Measurements from ENCODE around the gene TSGA10IP.

The TSGA10IP gene

GRCh38 chr11:65958291-65958690 is 13.0 kb downstream of the TSGA10IP start:
- no peak for TF ChIP-seq CTCF (IDR thresholded peaks at IDR 0.05; ENCODE audit: borderline replicate concordance, insufficient read depth, low read depth, low read length)
- no peak overlapping the region for H3K4me3 ChIP-seq (ENCODE audit: low read depth, low read length)

GRCh38 chr11:65958774-65959420 is 13.6 kb downstream of the TSGA10IP start:
- no peak for TF ChIP-seq CTCF (IDR thresholded peaks at IDR 0.05; ENCODE audit: borderline replicate concordance, insufficient read depth, low read depth, low read length)

GRCh38 chr11:65960824-65961266 is 15.6 kb downstream of the TSGA10IP start:
- H3K4me3 ChIP-seq (ENCODE audit: low read depth, low read length) = peak overlapping the region; percentile 99
- TF ChIP-seq CTCF (IDR thresholded peaks at IDR 0.05; ENCODE audit: borderline replicate concordance, insufficient read depth, low read depth, low read length) = no peak

More at GRCh38 chr11:65958774-65959420, 13.6 kb downstream of the TSGA10IP start:
- H3K4me3 ChIP-seq (ENCODE audit: low read depth, low read length) = no peak overlapping the region

GRCh38 chr11:65961267-65962140 is 16.2 kb downstream of the TSGA10IP start, which contains the start of gene SART1:
SART1 (plus strand) TSS chr11:65961734; CDS start chr11:65961781, 47 bp downstream.
- peak within 1 kb of the TSS; percentile 99 for H3K4me3 ChIP-seq (ENCODE audit: low read depth, low read length)
- no peak for TF ChIP-seq CTCF (IDR thresholded peaks at IDR 0.05; ENCODE audit: borderline replicate concordance, insufficient read depth, low read depth, low read length)

- H3K4me3 ChIP-seq (ENCODE audit: low read depth, low read length) = peak overlapping the region; percentile 99
- no peak for TF ChIP-seq CTCF (IDR thresholded peaks at IDR 0.05; ENCODE audit: borderline replicate concordance, insufficient read depth, low read depth, low read length)
These were observed 16.9 kb downstream of the TSGA10IP start for GRCh38 chr11:65962141-65962564.

- TF ChIP-seq CTCF (IDR thresholded peaks at IDR 0.05; ENCODE audit: borderline replicate concordance, insufficient read depth, low read depth, low read length) = no peak
- no peak overlapping the region for H3K4me3 ChIP-seq (ENCODE audit: low read depth, low read length)
These were observed 19.6 kb downstream of the TSGA10IP start for GRCh38 chr11:65964906-65965305.

Data from GM12875 (cell line).